B cell (primary cell): ENCODE data around the gene CGB8. TPM values are rescaled to one million over a fixed set of nuclear protein-coding genes. Genes with fewer than 3 reads are reported as not detected.

Source experiments
- ATAC-seq: fragments of 200-7000 bp; cut with Tn5 transposase; one replicate; pipeline ENCODE4 v1.10.0; 2021; ENCODE audit warnings: low read depth, mild to moderate bottlenecking, moderate number of reproducible peaks, moderate library complexity
- CTCF ChIA-PET: fragments of 350-600 bp; sonication (Branson Sonifier 250); formaldehyde crosslinking; loops from one replicate; lab custom pipeline; 2021; ENCODE audit warnings: antibody characterized with exemption, inconsistent platforms; lab: Charles Lee
- POLR2A ChIA-PET: fragments of 350-600 bp; sonication (Branson Sonifier 250); formaldehyde crosslinking; loops from one replicate; lab custom pipeline; 2021; ENCODE audit warnings: antibody characterized with exemption; lab: Charles Lee
- DNase-seq: peaks from one replicate; pipeline ENCODE4 v3.0.0; 2013
- H2AFZ ChIP-seq: 2 replicates; pipeline ENCODE4 v1.6.1; 2012; ENCODE audit warnings: mild to moderate bottlenecking, low read depth, low read length; ENCODE audit not compliant: insufficient read depth, poor library complexity, severe bottlenecking
- H3K27ac ChIP-seq, 2 donors: 1 replicate in 1 of 2; 2 replicates in 1 of 2; pipeline ENCODE4 v1.5.1; 2012 to 2013; ENCODE audit warnings: low read length in 2 of 2, mild to moderate bottlenecking in 2 of 2, moderate library complexity in 1 of 2
- H3K27me3 ChIP-seq, 4 experiments: fragments of 200-600 bp in 1 of 4; sonication (generic) in 1 of 4; replicated peaks in 1 of 4; 1 replicate in 2 of 4; 2 replicates in 2 of 4; pipeline versions ENCODE4 v1.6.1 to v1.7.0; 2013 to 2016; ENCODE audit warnings: low read length in 3 of 4, mild to moderate bottlenecking in 2 of 4, mixed read lengths in 1 of 4, moderate library complexity in 1 of 4; ENCODE audit not compliant: insufficient read depth in 4 of 4, control insufficient read depth in 3 of 4; ENCODE audit errors: control extremely low read depth in 1 of 4
- H3K36me3 ChIP-seq, 2 experiments: replicated peaks in 1 of 2; 1 replicate in 1 of 2; 2 replicates in 1 of 2; pipeline versions ENCODE4 v1.6.1 to v1.7.1; 2013; ENCODE audit warnings: low read length in 1 of 2; ENCODE audit not compliant: insufficient read depth in 2 of 2, control insufficient read depth in 1 of 2; ENCODE audit errors: control extremely low read depth in 1 of 2, extremely low read depth in 1 of 2
- H3K4me1 ChIP-seq, 2 donors: fragments of 200-600 bp in 1 of 2; sonication (generic) in 1 of 2; 1 replicate in 1 of 2; 2 replicates in 1 of 2; pipeline versions ENCODE4 v1.5.1 to v1.6.1; 2013 to 2017; ENCODE audit warnings: low read length in 2 of 2; ENCODE audit not compliant: control insufficient read depth in 2 of 2, insufficient read depth in 2 of 2
- H3K4me2 ChIP-seq: replicated peaks from 2 replicates; pipeline ENCODE3; 2012; ENCODE audit warnings: mild to moderate bottlenecking, low read depth, low read length; ENCODE audit not compliant: poor library complexity, severe bottlenecking
- H3K4me3 ChIP-seq, 5 experiments: fragments of 200-600 bp in 1 of 5; sonication (generic) in 1 of 5; 1 replicate in 3 of 5; 2 replicates in 2 of 5; pipeline versions ENCODE4 v1.5.1 to v1.7.0; 2011 to 2016; ENCODE audit warnings: low read length in 4 of 5, mild to moderate bottlenecking in 4 of 5, low read depth in 2 of 5, control low read depth in 1 of 5, moderate library complexity in 1 of 5; ENCODE audit not compliant: insufficient read depth in 1 of 5; ENCODE audit errors: control extremely low read depth in 1 of 5, extremely low read depth in 1 of 5
- H3K79me2 ChIP-seq: fragments of 200-600 bp; sonication (generic); one replicate; pipeline ENCODE4 v1.6.0; 2016; ENCODE audit warnings: low read length; ENCODE audit not compliant: control insufficient read depth, insufficient read depth
- H3K9ac ChIP-seq: fragments of 200-600 bp; sonication (generic); 2 replicates; pipeline ENCODE4 v1.6.1; 2017; ENCODE audit warnings: mild to moderate bottlenecking, low read length, moderate library complexity
- H3K9me3 ChIP-seq, 3 donors: one replicate each; pipeline versions ENCODE4 v1.6.1 to v1.7.1; 2013; ENCODE audit warnings: low read length in 2 of 3; ENCODE audit not compliant: control insufficient read depth in 2 of 3, insufficient read depth in 1 of 3; ENCODE audit errors: control extremely low read depth in 1 of 3
- H4K20me1 ChIP-seq: 2 replicates; pipeline ENCODE4 v1.6.0; 2012; ENCODE audit warnings: mild to moderate bottlenecking, low read length; ENCODE audit not compliant: insufficient read depth, control insufficient read depth, poor library complexity, severe bottlenecking
- H3K27ac Mint-ChIP-seq: one replicate; pipeline ENCODE4 v1.8.0; 2021; ENCODE audit warnings: mixed read lengths
- H3K27me3 Mint-ChIP-seq: one replicate; pipeline ENCODE4 v1.8.0; 2021; ENCODE audit warnings: mixed read lengths
- H3K4me1 Mint-ChIP-seq: one replicate; pipeline ENCODE4 v1.8.0; 2021; ENCODE audit warnings: mixed read lengths
- H3K4me3 Mint-ChIP-seq: one replicate; pipeline ENCODE4 v1.8.0; 2021; ENCODE audit warnings: mixed read lengths
- H3K9me3 Mint-ChIP-seq: one replicate; pipeline ENCODE4 v1.8.0; 2022; ENCODE audit warnings: mixed read lengths; ENCODE audit not compliant: insufficient read depth
- CTCF ChIP-seq: fragments of 200-600 bp; IDR thresholded peaks from one replicate; pipeline ENCODE4 v1.8.0; 2022; ENCODE audit warnings: antibody characterized with exemption, mild to moderate bottlenecking
- EZH2 ChIP-seq: IDR thresholded peaks from 2 replicates; pipeline ENCODE4 v1.6.1; 2012; ENCODE audit warnings: borderline replicate concordance, low read depth, mild to moderate bottlenecking, moderate library complexity, low read length; ENCODE audit not compliant: insufficient read depth, poor library complexity, severe bottlenecking
- WGBS: methylation state at CpG from one replicate; pipeline ENCODE4 v1.1.5; 2013; ENCODE audit warnings: missing lambda C conversion rate; ENCODE audit not compliant: insufficient coverage; 5-methylcytosine and 5-hydroxymethylcytosine counted together
- intact Hi-C: fragments of 100-400 bp; cut with micrococcal nuclease; formaldehyde crosslinking; loops from one replicate; pipeline ENCODE4 v1.10.0; 2022
- polyA plus RNA-seq: library from polyadenylated mRNA; depleted of rRNA; stranded (reverse); fragments of >200 nt; gene quantifications from 2 replicates; pipeline ENCODE4 v1.2.3, GENCODE V29; 2012
- total RNA-seq, 2 donors: library from RNA; stranded (reverse); fragments of 120-200 nt in 1 of 2; gene quantifications; 1 replicate in 1 of 2; 2 replicates in 1 of 2; pipeline versions ENCODE4 v1.2.3 to v1.2.4, GENCODE V29; 2013 to 2022

CGB8 gene
- total and polyA plus RNA-seq, 2 donors (not counting 1 experiment from before 2014, with no cell fraction given), result not detected

GRCh38 chr19:49017041-49017665, 31.8 kb downstream of the CGB8 start, which contains the start of gene LHB:
Gene LHB, minus strand, starts transcription at chr19:49017091. Its CDS starts 10 bp downstream, at chr19:49017081.
- CTCF ChIA-PET, result interaction anchor here (0.6 to 1.9 kb wide), 6 partner anchors 10 to 181 kb away, joined by 3 to 10 read pairs (median 4); partner anchors contain the start of genes GYS1, LIN7B and RUVBL2
- DNase-seq (no peak), ATAC-seq (no peak)
- POLR2A ChIA-PET, result interaction anchor here (0.6 to 1.5 kb wide), 3 partner anchors 17 to 130 kb away, joined by 3 to 7 read pairs (median 3); partner anchors contain the start of gene RUVBL2
- Histone ChIP-seq H3K4me1 (peaks cover 25 to 40% of the 10 kb centered on the region in 2 donors), H3K9ac (peak within 1 kb of the TSS; percentile 72), H3K9me3 (no peaks in the 10 kb centered on the region), H3K27ac (peak within 1 kb of the TSS in 1 of 2 donors; percentile 30), H3K4me2 (peak within 1 kb of the TSS; percentile 99), H3K4me3 (peak within 1 kb of the TSS in 4 of 5 experiments; percentile 52 to 73 (median 60)), H3K27me3 (peaks cover 0 to 9% (median 2%) of the 10 kb centered on the region in 4 experiments), H4K20me1 (no peaks in the 10 kb centered on the region), H2AFZ (peak within 1 kb of the TSS; percentile 88), H3K36me3 (peaks cover 0 to 9% of the 10 kb centered on the region in 2 experiments), H3K79me2 (no peaks in the 10 kb centered on the region)
- TF ChIP-seq CTCF (no peak), EZH2 (no peak)
- Mint-ChIP-seq H3K4me1 (peaks cover 34% of the 10 kb centered on the region), H3K27ac (peak within 1 kb of the TSS; percentile 67), H3K27me3 (no peaks in the 10 kb centered on the region), H3K4me3 (peak within 1 kb of the TSS; percentile 89), H3K9me3 (no peaks in the 10 kb centered on the region)
- intact Hi-C loops, result no loop called here
- 79% methylated on average over 10 of the region's 17 CpGs for WGBS
